GM21717 (cell line): ENCODE results near the gene PLEKHG4.

ENCODE experiments used
- ATAC-seq: cut with Tn5 transposase; IDR thresholded peaks from one replicate; pipeline ENCODE4 v1.9.1; 2021; ENCODE audit warnings: mild to moderate bottlenecking, moderate library complexity; ENCODE audit not compliant: unreplicated experiment

The PLEKHG4 gene, protein sequence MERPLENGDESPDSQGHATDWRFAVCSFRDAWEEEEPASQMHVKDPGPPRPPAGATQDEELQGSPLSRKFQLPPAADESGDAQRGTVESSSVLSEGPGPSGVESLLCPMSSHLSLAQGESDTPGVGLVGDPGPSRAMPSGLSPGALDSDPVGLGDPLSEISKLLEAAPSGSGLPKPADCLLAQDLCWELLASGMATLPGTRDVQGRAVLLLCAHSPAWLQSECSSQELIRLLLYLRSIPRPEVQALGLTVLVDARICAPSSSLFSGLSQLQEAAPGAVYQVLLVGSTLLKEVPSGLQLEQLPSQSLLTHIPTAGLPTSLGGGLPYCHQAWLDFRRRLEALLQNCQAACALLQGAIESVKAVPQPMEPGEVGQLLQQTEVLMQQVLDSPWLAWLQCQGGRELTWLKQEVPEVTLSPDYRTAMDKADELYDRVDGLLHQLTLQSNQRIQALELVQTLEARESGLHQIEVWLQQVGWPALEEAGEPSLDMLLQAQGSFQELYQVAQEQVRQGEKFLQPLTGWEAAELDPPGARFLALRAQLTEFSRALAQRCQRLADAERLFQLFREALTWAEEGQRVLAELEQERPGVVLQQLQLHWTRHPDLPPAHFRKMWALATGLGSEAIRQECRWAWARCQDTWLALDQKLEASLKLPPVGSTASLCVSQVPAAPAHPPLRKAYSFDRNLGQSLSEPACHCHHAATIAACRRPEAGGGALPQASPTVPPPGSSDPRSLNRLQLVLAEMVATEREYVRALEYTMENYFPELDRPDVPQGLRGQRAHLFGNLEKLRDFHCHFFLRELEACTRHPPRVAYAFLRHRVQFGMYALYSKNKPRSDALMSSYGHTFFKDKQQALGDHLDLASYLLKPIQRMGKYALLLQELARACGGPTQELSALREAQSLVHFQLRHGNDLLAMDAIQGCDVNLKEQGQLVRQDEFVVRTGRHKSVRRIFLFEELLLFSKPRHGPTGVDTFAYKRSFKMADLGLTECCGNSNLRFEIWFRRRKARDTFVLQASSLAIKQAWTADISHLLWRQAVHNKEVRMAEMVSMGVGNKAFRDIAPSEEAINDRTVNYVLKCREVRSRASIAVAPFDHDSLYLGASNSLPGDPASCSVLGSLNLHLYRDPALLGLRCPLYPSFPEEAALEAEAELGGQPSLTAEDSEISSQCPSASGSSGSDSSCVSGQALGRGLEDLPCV

GRCh38 chr16:67279296-67280089 is at the start of gene PLEKHG4:
Gene PLEKHG4, plus strand, starts transcription at chr16:67279532. Its CDS starts 513 bp downstream, at chr16:67280045.
- ATAC-seq: peak; percentile 65

- no peak for ATAC-seq
These were observed 49.2 kb upstream of the PLEKHG4 start for GRCh38 chr16:67229906-67230808.

DNA sequence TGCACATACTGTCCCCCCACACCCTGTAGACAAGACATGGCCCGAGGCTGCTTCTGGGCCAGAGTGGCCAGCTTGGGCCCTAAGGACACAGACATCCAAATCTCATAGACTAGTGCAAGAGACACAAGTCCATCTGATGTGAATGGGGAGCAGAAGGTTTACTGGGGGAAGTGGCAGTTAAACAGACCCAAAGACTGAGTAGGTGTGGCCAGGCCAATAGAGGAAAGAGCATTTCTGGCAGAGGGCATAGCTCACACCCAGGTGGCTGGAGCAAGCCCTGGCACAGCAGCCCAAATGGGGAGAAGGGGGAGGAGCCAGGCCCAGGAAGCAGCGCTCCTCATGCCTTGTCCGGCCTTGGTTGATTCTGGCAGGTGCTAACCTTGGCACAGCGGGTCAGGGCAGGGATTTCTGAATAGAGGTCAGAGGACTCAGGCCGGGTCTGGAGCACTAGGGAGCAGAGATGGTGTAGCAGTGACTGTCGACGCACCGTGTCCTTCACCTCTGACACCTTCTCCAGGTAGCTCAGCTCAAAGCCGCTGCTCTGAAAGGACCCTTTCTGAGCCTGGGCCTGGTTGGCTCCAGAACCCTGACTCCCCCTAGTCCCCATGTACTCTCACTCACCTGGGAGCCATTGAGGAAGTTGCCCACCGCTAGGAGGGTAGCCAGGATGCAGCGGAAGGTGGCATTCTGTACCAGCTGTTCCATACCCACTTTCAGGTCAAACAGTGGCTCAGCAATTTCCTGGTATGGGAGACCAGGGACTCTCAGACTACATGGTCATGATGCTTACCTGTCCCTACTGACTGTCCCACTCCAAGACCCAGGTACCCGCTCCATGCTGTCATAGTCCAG is 48.3 kb upstream of the PLEKHG4 start:
- ATAC-seq: no peak

- ATAC-seq: no peak
These were observed 45.7 kb upstream of the PLEKHG4 start for GRCh38 chr16:67233596-67233995.

DNA sequence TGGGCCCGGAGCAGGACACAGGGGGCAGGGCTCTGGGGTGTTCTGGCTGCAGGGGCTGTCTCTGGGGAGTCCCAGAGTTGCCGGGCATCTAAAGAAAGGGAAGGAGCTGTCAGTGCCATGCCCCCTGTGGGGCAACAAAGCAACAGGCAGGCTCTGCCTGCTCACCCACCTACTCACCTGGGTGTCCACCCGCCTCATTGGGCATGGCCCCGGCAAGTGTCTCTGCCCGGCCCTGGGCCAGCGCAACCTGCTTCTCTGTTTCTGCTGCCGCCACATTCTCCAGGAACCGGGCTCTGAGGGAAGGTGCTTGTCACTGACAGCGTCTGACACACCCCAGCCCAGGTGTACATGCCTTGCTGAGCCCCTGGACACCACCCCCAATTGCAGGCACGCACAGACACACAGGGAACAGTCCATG is 45.1 kb upstream of the PLEKHG4 start:
- no peak for ATAC-seq

DNA sequence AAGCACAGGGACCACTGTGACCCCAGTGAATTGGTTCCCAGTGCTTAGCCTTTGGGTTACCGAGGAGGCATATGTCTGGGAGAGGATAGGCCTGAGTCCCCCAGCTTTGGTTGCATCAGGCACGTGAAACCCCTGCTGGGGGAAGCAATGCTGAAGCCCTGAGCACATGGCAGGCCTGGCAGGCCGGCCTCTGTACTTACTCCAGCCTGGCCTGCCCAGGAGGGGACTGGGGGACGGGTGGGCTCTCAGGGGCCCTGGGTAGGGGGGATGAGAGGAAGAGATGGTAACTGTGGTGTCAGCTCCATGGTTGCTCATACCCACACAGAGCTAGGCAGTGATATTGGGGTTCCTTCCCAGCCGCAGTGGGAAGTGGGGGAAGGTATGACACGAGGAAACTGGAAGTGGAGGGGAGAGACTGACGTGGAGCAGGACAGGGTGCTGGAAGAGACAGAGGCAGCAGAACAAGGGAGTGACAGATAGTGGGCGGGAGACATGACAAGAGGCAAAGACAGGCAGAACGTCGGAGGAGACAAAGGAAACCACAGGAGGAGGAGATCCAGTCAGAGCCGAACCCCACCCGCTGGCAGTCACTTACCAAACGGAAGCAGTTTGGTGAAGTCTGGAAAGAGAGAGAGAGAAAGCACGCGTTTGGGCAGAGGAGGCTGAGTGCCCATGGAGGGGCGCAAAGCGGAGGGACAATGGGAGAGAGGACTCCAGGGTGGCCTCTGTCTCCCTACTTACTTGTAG is 43.3 kb upstream of the PLEKHG4 start:
- ATAC-seq: no peak

DNA sequence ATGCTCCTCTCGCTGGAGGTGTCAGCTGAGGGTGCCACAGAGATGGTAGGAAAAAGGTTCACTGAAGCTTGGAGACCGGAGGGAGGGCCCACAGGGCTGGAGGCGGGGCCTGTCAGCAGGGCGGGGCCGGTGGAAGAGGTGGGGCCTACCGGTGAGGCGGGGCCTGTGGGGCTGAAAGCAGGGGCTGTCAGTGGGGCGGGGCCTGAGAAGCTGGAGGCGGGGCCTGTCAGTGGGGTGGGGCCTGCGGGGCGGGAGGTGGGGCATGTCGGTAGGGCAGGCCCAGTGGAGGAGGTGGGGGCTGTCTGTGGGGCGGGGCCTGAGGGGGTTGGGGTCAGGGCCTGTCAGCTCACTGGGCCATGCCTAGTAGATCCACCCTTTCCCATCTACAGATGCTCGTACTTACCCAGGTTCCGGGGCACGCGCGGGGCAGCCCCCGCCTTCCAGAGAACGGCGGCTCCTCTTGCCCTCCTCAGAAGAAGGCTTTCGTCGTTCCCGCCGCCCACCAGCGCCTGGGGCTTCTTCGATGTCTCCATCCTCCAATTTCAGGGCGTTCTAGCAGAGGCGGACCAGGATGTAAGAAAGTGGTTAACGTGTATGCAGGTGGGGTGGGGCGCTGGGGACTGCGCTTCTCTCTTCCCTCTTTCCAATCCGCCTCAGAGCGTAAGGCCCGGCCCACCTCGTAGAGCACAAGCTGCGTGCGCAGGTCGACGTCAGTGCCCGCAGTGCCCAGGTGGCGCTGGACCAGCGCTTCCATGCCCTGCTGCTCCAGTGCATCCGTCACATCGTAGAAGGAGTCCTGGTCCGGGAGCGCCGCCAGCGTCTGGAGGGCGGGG is 42.6 kb upstream of the PLEKHG4 start:
- no peak for ATAC-seq

GRCh38 chr16:67237396-67238277 is 41.7 kb upstream of the PLEKHG4 start:
- no peak for ATAC-seq

DNA sequence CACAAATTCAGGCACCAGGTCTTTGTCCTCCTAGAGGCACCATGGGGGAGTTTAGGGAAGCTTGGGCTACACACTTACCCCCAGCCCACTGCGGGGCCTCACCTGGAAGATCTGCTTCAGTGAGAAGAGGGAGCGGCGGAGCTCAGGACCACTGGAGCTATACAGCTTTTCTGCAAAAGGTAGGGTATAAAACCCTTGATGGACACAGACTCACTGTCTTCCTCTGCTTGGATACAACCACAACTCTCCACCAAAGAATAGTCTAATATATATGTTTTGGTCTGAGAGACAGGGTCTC is 41.1 kb upstream of the PLEKHG4 start:
- ATAC-seq: no peak

DNA sequence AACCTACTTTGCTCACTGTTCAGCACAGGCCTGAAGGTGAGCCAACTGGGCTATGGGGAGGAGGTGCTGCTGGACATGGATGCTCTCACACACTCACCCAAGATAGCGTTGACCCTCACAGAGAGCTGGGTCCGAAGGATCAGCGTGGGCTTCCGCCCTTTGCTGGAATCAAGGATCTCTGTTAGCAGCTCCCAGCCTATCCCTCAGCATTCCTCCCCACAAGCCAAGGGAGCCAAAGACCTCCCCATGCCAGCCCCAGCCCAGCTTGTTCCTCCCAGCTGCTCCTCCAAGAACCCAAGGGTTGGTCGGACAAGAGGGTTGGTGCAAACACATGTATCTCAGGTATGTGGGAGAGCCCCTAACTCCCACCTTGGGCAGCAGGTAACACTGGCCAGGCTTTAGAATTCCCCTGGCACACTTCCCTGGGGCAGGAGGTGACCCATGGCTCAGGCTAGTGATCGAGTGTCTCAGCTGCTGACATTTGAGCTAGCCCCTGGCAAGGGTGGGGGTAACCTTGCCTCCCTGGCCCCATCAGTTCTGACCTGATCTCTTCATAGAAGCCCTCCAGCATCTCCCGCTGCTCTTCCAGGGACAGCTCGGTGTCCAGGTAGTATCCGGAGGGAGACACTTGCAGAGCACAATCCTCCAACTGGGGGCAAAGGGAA is 40.4 kb upstream of the PLEKHG4 start:
- ATAC-seq: no peak

GRCh38 chr16:67240506-67240905 is 38.8 kb upstream of the PLEKHG4 start:
- ATAC-seq: no peak

DNA sequence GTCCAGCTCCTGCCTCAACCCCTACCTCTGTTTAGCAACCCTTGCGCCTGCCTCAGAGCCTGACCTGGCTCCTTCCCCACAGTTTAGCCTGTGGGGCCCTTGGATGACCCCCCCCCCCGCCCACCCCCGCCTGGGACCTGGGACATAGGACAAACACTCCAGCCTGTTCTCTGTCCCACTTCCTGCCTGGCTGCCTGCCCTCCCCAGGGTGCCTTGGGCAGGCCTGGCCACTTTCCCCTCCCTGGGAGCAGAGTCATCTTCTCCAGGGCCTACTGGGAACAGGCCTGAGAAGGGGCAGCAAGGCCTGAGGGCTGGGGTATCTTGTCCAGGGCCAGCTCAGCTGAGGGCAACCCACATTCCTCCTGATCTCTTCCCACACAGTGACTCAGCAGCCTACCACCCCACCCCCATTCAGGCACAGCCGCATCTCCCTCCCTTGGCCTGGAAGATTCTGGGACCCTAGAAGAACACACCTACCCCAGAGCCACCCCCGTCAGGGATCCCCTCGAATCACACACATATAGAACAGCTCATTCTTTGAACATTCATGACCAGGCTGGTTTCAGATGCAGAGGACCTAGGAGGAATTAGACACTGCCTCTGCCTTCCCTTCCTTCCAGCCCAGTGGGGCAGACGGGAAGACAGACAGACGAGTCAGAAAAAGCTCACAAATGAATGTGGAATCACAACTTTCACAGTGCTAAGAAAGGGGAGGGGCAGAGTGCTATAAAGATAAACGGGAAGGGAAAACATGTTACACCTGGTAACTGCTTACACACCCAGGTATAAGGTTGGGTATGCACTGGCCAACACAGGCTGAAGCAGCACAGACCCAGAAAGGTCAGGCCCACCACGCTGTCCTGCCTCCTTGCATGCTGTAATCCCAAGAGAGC is 38.1 kb upstream of the PLEKHG4 start:
- no peak for ATAC-seq

GRCh38 chr16:67242138-67242730 is 37.1 kb upstream of the PLEKHG4 start:
- ATAC-seq: no peak

DNA sequence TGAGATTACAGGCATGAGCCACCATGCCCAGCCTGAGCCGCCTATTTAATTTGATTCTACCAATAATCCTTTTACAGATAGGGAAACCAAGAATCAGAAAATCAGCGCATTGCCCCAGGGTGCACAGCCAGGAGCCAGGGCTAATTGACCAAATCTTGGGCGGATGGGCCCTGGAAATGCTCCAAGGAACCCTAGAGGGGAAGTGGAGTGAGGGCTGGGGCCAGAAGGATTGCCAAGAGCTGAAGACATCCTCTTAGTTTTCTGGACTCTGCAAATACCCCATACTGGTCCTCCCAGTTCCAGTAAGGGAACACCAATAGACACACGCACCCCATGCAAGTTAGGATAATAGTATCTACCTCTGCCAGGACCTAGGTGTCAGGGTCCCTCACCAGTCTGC is 35.9 kb upstream of the PLEKHG4 start:
- ATAC-seq: no peak
